WTC11 (cell line): ENCODE results near the gene TTC39B. TPM values are rescaled to one million over a fixed set of nuclear protein-coding genes. Genes with fewer than 3 reads are reported as not detected.

ENCODE experiments used
- ATAC-seq: fragments of 200-7000 bp; cut with Tn5 transposase; 2 replicates; pipeline ENCODE4 v1.10.0; 2021; ENCODE audit warnings: mild to moderate bottlenecking, moderate library complexity
- CTCF ChIA-PET: fragments of 300-600 bp; sonication (Branson Sonifier 250); formaldehyde crosslinking; loops from one replicate; lab custom pipeline; 2021; ENCODE audit warnings: antibody characterized with exemption; lab: Charles Lee
- POLR2A ChIA-PET: fragments of 350-600 bp; sonication (Branson Sonifier 250); formaldehyde crosslinking; loops from one replicate; lab custom pipeline; 2021; ENCODE audit warnings: antibody characterized with exemption; lab: Charles Lee
- DNase-seq: peaks from one replicate; pipeline ENCODE4 v3.0.0; 2021; ENCODE audit warnings: low spot score
- H3K27ac Mint-ChIP-seq: 2 replicates; pipeline ENCODE4 v1.8.0; 2021; ENCODE audit warnings: mixed read lengths
- H3K27me3 Mint-ChIP-seq: 2 replicates; pipeline ENCODE4 v1.8.0; 2021; ENCODE audit warnings: low read depth, mild to moderate bottlenecking, moderate library complexity, mixed read lengths
- H3K36me3 Mint-ChIP-seq: 2 replicates; pipeline ENCODE4 v1.8.0; 2021; ENCODE audit warnings: mixed read lengths
- H3K4me1 Mint-ChIP-seq: 2 replicates; pipeline ENCODE4 v1.8.0; 2022; ENCODE audit warnings: mixed read lengths
- H3K4me3 Mint-ChIP-seq: 2 replicates; pipeline ENCODE4 v1.8.0; 2021; ENCODE audit warnings: mild to moderate bottlenecking, moderate library complexity, mixed read lengths
- H3K9me3 Mint-ChIP-seq: 2 replicates; pipeline ENCODE4 v1.8.0; 2021; ENCODE audit warnings: mixed read lengths
- ATF1 ChIP-seq: sonication (generic); formaldehyde crosslinking; IDR thresholded peaks from 2 replicates; pipeline ENCODE4 v1.8.1; 2023; ENCODE audit warnings: mild to moderate bottlenecking, moderate library complexity, missing genetic modification reagents
- CREM ChIP-seq: sonication (generic); formaldehyde crosslinking; IDR thresholded peaks from 2 replicates; pipeline ENCODE4 v1.8.1; 2022; ENCODE audit warnings: mild to moderate bottlenecking, missing genetic modification reagents, moderate library complexity
- ESRRA ChIP-seq: sonication (generic); formaldehyde crosslinking; IDR thresholded peaks from 2 replicates; pipeline ENCODE4 v1.8.1; 2022; ENCODE audit warnings: mild to moderate bottlenecking, missing genetic modification reagents, borderline replicate concordance
- FOXK1 ChIP-seq: sonication (generic); formaldehyde crosslinking; IDR thresholded peaks from 2 replicates; pipeline ENCODE4 v1.8.0; 2022; ENCODE audit warnings: mild to moderate bottlenecking, moderate library complexity, missing genetic modification reagents
- GTF2I ChIP-seq: fragments of 250-450 bp; sonication (Bioruptor Pico); conservative IDR thresholded peaks from 2 replicates; pipeline ENCODE4 v1.4.0; 2021; ENCODE audit warnings: mild to moderate bottlenecking
- JAZF1 ChIP-seq: fragments of 250-450 bp; sonication (Bioruptor Pico); IDR thresholded peaks from 2 replicates; pipeline ENCODE4 v1.9.0; 2021; ENCODE audit warnings: moderate library complexity, mild to moderate bottlenecking, inconsistent platforms
- MYBL2 ChIP-seq: sonication (generic); formaldehyde crosslinking; IDR thresholded peaks from 2 replicates; pipeline ENCODE4 v1.8.1; 2023; ENCODE audit warnings: mild to moderate bottlenecking, moderate library complexity, missing genetic modification reagents
- NR2C2 ChIP-seq: sonication (generic); formaldehyde crosslinking; IDR thresholded peaks from 2 replicates; pipeline ENCODE4 v1.8.0; 2022; ENCODE audit warnings: mild to moderate bottlenecking, missing genetic modification reagents
- NR3C1 ChIP-seq: sonication (generic); formaldehyde crosslinking; conservative IDR thresholded peaks from 2 replicates; pipeline ENCODE4 v1.8.1; 2023; ENCODE audit warnings: low read depth, mild to moderate bottlenecking, missing genetic modification reagents
- RORB ChIP-seq: fragments of 250-450 bp; sonication (Bioruptor Pico); IDR thresholded peaks from 2 replicates; pipeline ENCODE4 v1.9.0; 2021; ENCODE audit warnings: mild to moderate bottlenecking
- SMAD3 ChIP-seq: sonication (generic); formaldehyde crosslinking; IDR thresholded peaks from 2 replicates; pipeline ENCODE4 v1.8.0; 2022; ENCODE audit warnings: missing genetic modification reagents, mild to moderate bottlenecking, borderline replicate concordance
- TCF7 ChIP-seq: sonication (generic); formaldehyde crosslinking; IDR thresholded peaks from 2 replicates; pipeline ENCODE4 v1.8.0; 2022; ENCODE audit warnings: mild to moderate bottlenecking, low read depth, missing genetic modification reagents, moderate library complexity
- ZNF121 ChIP-seq: sonication (generic); formaldehyde crosslinking; IDR thresholded peaks from 2 replicates; pipeline ENCODE4 v1.8.0; 2023; ENCODE audit warnings: missing genetic modification reagents
- total RNA-seq: library from RNA; stranded (reverse); gene quantifications from 3 replicates; pipeline ENCODE4 v1.2.3, GENCODE V29; 2021
- TF ChIP-seq, protein P1 (sequence below): sonication (generic); formaldehyde crosslinking; IDR thresholded peaks from 2 replicates; pipeline ENCODE4 v1.8.1; 2023; ENCODE audit warnings: mild to moderate bottlenecking, missing genetic modification reagents, borderline replicate concordance
- TF ChIP-seq, protein P2 (sequence below): sonication (generic); formaldehyde crosslinking; IDR thresholded peaks from 2 replicates; pipeline ENCODE4 v1.8.0; 2022; ENCODE audit warnings: mild to moderate bottlenecking, missing genetic modification reagents
- TF ChIP-seq, protein P3 (sequence below): sonication (generic); formaldehyde crosslinking; IDR thresholded peaks from 2 replicates; pipeline ENCODE4 v1.8.1; 2023; ENCODE audit warnings: mild to moderate bottlenecking, missing genetic modification reagents
- TF ChIP-seq, protein P4 (sequence below): sonication (generic); formaldehyde crosslinking; IDR thresholded peaks from 2 replicates; pipeline ENCODE4 v1.8.1; 2023; ENCODE audit warnings: mild to moderate bottlenecking, missing genetic modification reagents, moderate library complexity
- TF ChIP-seq, protein P5 (sequence below): sonication (generic); formaldehyde crosslinking; IDR thresholded peaks from 2 replicates; pipeline ENCODE4 v1.8.0; 2022; ENCODE audit warnings: mild to moderate bottlenecking, missing genetic modification reagents
- TF ChIP-seq, protein P6 (sequence below): sonication (generic); formaldehyde crosslinking; IDR thresholded peaks from 2 replicates; pipeline ENCODE4 v1.8.1; 2023; ENCODE audit warnings: mild to moderate bottlenecking, moderate library complexity, missing genetic modification reagents
- TF ChIP-seq, protein P7 (sequence below): sonication (generic); formaldehyde crosslinking; IDR thresholded peaks from 2 replicates; pipeline ENCODE4 v1.8.1; 2022; ENCODE audit warnings: missing genetic modification reagents, borderline replicate concordance

The TTC39B gene
- total RNA-seq, 1 experiment from 2014 or later, result 12.5 TPM

DNA sequence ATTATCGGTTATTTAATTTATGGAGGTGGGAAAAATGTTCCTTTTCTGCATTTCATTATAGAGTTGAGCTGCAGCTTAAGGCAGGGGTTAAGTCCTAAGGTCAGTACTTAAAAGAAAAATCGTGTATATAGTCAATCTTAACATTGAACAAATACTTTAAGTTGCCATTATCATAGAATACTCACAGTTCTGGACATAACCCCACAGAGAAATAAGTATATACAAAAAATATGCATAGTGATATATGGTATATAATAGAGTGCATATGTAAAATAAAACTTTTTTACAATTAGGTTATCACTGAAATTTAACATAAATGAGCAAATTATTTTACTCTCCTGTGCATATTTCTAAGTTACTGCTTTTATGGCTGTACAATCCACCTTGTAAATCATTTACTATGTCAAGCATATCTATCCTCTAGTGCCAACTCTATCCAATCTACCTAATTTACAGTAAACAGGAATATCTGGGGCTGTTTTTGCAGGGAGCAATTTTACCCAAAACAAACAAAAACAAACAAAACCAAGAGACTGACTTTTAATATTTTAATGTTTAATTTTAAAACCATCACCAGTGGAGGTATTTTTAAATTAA is 28.8 kb downstream of the TTC39B start:
- CTCF ChIA-PET, result interaction anchor here (0.5 to 1.4 kb wide), 8 partner anchors 9 to 344 kb away, joined by 3 to 6 read pairs (median 5); partner anchors contain the start of genes SNAPC3 and TTC39B
- H3K27me3 Mint-ChIP-seq, result no peaks in the 10 kb centered on the region
- H3K4me1 Mint-ChIP-seq, result peaks cover 40% of the 10 kb centered on the region
- H3K9me3 Mint-ChIP-seq, result no peaks in the 10 kb centered on the region
- no peak for DNase-seq
- POLR2A ChIA-PET, result no interaction called here
- no peaks in the 10 kb centered on the region for H3K36me3 Mint-ChIP-seq
- no peak overlapping the region for H3K4me3 Mint-ChIP-seq
- H3K27ac Mint-ChIP-seq, result no peak overlapping the region
- ATAC-seq, result no peak
- TF ChIP-seq, protein P1, sequence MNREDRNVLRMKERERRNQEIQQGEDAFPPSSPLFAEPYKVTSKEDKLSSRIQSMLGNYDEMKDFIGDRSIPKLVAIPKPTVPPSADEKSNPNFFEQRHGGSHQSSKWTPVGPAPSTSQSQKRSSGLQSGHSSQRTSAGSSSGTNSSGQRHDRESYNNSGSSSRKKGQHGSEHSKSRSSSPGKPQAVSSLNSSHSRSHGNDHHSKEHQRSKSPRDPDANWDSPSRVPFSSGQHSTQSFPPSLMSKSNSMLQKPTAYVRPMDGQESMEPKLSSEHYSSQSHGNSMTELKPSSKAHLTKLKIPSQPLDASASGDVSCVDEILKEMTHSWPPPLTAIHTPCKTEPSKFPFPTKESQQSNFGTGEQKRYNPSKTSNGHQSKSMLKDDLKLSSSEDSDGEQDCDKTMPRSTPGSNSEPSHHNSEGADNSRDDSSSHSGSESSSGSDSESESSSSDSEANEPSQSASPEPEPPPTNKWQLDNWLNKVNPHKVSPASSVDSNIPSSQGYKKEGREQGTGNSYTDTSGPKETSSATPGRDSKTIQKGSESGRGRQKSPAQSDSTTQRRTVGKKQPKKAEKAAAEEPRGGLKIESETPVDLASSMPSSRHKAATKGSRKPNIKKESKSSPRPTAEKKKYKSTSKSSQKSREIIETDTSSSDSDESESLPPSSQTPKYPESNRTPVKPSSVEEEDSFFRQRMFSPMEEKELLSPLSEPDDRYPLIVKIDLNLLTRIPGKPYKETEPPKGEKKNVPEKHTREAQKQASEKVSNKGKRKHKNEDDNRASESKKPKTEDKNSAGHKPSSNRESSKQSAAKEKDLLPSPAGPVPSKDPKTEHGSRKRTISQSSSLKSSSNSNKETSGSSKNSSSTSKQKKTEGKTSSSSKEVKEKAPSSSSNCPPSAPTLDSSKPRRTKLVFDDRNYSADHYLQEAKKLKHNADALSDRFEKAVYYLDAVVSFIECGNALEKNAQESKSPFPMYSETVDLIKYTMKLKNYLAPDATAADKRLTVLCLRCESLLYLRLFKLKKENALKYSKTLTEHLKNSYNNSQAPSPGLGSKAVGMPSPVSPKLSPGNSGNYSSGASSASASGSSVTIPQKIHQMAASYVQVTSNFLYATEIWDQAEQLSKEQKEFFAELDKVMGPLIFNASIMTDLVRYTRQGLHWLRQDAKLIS (CRISPR knock-in tag), result no peak
- TF ChIP-seq NR2C2 (CRISPR knock-in tag), result no peak
- TF ChIP-seq NR3C1 (CRISPR knock-in tag), result no peak
- no peak for TF ChIP-seq FOXK1
- no peak for TF ChIP-seq SMAD3 (CRISPR knock-in tag)
- TF ChIP-seq JAZF1 (CRISPR knock-in tag), result no peak
- no peak for TF ChIP-seq ATF1
- TF ChIP-seq ZNF121 (CRISPR knock-in tag), result no peak
- TF ChIP-seq GTF2I (CRISPR knock-in tag), result no peak
- TF ChIP-seq CREM (CRISPR knock-in tag), result no peak
- no peak for TF ChIP-seq RORB (CRISPR knock-in tag)
- no peak for TF ChIP-seq MYBL2

DNA sequence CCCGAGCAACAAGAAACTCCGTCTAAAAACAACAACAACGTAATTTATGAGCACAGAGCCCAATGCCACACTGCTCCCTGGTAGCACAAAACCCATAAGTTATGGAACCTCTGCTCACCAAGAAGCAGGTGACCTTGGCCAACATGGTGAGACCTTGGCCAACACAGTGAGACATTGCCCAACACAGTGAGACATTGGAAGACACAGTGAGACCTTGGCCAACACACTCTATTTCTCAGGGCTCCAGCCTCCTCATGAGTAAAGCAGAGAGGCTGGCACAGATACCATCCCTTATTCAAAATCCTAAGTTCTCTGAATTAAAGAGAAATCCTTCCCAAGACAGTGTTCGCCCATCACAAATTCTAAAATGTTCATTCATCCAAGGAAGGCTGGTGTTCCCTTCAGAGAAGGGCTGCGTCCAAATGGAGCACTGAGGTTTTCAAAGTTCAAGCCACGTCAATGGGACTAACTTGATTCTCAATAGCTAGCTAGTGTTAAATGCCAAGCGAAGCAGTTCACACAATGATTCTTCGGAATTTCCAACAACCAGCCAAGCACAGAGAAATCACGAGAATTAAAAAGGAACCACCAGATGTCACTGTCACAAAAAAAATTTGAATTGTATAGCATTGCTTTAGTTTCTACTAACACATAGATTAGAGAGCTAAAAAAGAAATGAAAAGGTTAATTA is 29.5 kb downstream of the TTC39B start:
- TF ChIP-seq ZNF121 (CRISPR knock-in tag) (no peak), MYBL2 (no peak), ESRRA (CRISPR knock-in tag) (no peak), NR3C1 (CRISPR knock-in tag) (no peak), TCF7 (no peak), GTF2I (CRISPR knock-in tag) (no peak)
- TF ChIP-seq, protein P2, sequence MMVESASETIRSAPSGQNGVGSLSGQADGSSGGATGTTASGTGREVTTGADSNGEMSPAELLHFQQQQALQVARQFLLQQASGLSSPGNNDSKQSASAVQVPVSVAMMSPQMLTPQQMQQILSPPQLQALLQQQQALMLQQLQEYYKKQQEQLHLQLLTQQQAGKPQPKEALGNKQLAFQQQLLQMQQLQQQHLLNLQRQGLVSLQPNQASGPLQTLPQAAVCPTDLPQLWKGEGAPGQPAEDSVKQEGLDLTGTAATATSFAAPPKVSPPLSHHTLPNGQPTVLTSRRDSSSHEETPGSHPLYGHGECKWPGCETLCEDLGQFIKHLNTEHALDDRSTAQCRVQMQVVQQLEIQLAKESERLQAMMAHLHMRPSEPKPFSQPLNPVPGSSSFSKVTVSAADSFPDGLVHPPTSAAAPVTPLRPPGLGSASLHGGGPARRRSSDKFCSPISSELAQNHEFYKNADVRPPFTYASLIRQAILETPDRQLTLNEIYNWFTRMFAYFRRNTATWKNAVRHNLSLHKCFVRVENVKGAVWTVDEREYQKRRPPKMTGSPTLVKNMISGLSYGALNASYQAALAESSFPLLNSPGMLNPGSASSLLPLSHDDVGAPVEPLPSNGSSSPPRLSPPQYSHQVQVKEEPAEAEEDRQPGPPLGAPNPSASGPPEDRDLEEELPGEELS (CRISPR knock-in tag), result no peak
- TF ChIP-seq, protein P3, sequence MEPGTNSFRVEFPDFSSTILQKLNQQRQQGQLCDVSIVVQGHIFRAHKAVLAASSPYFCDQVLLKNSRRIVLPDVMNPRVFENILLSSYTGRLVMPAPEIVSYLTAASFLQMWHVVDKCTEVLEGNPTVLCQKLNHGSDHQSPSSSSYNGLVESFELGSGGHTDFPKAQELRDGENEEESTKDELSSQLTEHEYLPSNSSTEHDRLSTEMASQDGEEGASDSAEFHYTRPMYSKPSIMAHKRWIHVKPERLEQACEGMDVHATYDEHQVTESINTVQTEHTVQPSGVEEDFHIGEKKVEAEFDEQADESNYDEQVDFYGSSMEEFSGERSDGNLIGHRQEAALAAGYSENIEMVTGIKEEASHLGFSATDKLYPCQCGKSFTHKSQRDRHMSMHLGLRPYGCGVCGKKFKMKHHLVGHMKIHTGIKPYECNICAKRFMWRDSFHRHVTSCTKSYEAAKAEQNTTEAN (CRISPR knock-in tag), result no peak
- TF ChIP-seq, protein P4, sequence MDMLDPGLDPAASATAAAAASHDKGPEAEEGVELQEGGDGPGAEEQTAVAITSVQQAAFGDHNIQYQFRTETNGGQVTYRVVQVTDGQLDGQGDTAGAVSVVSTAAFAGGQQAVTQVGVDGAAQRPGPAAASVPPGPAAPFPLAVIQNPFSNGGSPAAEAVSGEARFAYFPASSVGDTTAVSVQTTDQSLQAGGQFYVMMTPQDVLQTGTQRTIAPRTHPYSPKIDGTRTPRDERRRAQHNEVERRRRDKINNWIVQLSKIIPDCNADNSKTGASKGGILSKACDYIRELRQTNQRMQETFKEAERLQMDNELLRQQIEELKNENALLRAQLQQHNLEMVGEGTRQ (CRISPR knock-in tag), result no peak
- TF ChIP-seq, protein P5, sequence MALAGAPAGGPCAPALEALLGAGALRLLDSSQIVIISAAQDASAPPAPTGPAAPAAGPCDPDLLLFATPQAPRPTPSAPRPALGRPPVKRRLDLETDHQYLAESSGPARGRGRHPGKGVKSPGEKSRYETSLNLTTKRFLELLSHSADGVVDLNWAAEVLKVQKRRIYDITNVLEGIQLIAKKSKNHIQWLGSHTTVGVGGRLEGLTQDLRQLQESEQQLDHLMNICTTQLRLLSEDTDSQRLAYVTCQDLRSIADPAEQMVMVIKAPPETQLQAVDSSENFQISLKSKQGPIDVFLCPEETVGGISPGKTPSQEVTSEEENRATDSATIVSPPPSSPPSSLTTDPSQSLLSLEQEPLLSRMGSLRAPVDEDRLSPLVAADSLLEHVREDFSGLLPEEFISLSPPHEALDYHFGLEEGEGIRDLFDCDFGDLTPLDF, result no peak
- TF ChIP-seq, protein P6, sequence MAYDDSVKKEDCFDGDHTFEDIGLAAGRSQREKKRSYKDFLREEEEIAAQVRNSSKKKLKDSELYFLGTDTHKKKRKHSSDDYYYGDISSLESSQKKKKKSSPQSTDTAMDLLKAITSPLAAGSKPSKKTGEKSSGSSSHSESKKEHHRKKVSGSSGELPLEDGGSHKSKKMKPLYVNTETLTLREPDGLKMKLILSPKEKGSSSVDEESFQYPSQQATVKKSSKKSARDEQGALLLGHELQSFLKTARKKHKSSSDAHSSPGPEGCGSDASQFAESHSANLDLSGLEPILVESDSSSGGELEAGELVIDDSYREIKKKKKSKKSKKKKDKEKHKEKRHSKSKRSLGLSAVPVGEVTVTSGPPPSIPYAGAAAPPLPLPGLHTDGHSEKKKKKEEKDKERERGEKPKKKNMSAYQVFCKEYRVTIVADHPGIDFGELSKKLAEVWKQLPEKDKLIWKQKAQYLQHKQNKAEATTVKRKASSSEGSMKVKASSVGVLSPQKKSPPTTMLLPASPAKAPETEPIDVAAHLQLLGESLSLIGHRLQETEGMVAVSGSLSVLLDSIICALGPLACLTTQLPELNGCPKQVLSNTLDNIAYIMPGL (CRISPR knock-in tag), result no peak
- TF ChIP-seq, protein P7, sequence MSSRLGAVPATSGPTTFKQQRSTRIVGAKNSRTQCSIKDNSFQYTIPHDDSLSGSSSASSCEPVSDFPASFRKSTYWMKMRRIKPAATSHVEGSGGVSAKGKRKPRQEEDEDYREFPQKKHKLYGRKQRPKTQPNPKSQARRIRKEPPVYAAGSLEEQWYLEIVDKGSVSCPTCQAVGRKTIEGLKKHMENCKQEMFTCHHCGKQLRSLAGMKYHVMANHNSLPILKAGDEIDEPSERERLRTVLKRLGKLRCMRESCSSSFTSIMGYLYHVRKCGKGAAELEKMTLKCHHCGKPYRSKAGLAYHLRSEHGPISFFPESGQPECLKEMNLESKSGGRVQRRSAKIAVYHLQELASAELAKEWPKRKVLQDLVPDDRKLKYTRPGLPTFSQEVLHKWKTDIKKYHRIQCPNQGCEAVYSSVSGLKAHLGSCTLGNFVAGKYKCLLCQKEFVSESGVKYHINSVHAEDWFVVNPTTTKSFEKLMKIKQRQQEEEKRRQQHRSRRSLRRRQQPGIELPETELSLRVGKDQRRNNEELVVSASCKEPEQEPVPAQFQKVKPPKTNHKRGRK (CRISPR knock-in tag), result no peak
- TF ChIP-seq, all 79 proteins: peak for 0
- Mint-ChIP-seq H3K36me3 (no peaks in the 10 kb centered on the region), H3K27me3 (no peaks in the 10 kb centered on the region), H3K4me3 (no peak overlapping the region), H3K4me1 (peaks cover 40% of the 10 kb centered on the region), H3K27ac (peak overlapping the region; percentile 85), H3K9me3 (no peaks in the 10 kb centered on the region)
- ATAC-seq (peak; percentile 49; the same call in 1 of the 2 replicates), DNase-seq (no peak)
- ChIA-PET POLR2A (no interaction called here), CTCF (interaction anchor here (0.5 to 1.4 kb wide), 8 partner anchors 10 to 345 kb away, joined by 3 to 6 read pairs (median 5); partner anchors contain the start of genes SNAPC3 and TTC39B)
